GM21717 (cell line): ENCODE measurements around the gene FAM168A.

Experiments
- ATAC-seq: cut with Tn5 transposase; IDR thresholded peaks from one replicate; pipeline ENCODE4 v1.9.1; 2021; ENCODE audit warnings: mild to moderate bottlenecking, moderate library complexity; ENCODE audit not compliant: unreplicated experiment

FAM168A gene

DNA sequence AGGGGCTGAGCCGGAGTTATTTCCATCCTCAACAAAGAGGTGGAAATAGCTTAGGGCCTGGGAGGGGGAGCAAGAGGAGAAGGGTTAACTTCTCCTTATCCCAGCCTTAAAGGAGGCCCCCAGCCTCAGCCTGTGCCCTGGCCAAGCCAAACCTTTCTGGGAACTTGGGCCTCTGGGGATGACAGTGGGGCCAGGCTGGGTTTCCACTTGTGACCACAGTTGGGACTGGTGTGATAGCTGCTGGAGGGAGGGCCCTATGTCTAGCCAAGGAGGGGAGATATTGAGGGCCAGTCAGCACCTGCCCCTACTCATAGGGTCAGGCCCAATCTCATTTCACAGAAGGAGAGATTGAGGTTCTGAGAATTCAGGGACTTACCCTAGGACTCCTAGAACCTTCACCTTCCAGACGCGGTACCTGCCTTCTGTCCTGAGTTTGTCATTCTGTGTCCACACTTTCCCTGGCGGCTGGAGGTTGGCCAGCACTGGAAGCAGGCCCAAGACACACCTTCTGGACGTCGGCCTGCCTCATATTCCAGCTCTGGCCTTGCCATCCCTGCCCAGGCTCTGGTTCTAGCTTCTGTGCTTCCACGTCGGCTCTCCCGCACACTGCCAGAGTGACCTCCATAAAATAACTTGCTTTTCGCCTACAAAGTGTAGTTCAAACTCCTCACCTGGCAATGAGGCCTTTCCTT lies 218.6 kb downstream of the FAM168A start:
- ATAC-seq: no peak

DNA sequence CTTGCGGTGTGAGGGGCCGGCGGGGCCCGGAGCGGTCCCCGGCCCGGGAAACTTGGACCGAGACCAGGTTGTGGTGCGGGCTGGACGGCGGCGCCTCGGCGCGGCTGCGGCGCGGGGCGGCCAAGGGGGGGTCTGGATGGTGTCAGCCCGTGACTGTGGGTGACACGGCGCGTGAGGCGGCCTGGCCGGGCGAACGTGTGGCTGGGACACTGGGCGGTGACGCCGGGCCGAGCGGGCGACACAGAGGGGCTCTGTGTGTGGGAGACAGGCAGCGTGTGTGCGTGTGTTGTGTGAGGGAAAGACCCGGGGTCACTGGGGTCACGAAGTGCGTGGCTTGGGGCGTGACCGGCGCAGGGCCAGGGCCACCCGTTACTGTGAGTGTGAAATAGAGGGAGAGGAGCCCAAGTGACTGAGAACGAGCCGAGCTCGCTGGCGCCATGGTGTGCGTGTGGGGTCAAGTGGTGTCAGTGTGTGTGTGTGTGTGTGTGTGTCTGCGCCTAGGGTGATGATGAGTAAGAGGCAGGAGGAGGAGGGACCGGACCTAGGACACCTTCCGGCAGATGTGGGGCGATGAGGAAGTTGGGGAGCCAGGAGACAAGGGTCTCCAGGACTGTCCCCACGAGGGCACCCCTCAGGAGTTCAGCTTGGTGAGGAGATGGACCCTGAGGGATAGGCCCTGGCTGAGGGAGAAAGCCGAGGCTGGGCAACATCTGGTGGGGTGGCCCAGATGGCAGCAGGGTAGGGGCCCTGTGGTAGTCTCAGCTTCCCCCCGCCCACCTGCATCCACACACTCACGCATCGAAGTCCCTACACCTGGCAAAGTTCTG lies 220.9 kb downstream of the FAM168A start:
- peak; percentile 24 for ATAC-seq

DNA sequence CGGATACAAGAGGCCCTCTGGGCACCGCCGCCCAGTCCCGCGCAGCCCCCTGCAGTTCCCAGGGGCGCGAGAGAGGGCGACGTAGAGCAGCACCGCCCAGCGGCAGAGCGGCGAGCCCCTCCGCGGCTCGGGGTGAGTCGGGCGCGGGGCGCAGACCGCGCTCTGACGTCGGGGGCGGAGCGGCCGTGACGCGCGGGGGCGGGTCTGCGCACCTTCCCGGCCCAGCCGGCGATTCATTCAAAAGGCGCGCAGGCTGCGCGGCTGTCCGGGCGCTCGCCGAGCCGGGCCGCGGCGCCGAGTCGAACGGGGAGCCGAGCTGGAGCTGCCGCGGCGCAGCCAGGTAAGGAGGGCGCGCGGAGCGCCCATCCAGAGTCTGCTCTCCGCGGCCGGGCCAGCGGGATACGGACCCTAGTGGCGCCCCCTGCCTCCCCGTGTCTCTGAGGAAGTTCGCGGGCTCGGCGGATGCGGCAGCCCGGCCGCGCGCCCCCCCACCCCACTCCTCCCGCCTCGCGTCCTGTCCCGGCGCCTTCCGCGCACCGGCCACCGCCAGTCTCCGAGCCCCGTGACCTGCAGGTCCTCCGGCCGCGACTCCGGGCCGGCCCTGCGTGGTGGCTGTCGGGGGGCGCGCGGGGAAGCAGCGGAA lies 221.6 kb downstream of the FAM168A start, which contains the start of gene RELT:
Gene RELT (plus strand): TSS at position 240 of the 643 bp plus-strand sequence. CDS start 12,738 bp downstream, outside the sequence.
- ATAC-seq: peak; percentile 64

GRCh38 chr11:73375830-73376159 lies 222.1 kb downstream of the FAM168A start:
- no peak for ATAC-seq

- ATAC-seq: no peak
These were observed 223.8 kb downstream of the FAM168A start for GRCh38 chr11:73374151-73374550.

DNA sequence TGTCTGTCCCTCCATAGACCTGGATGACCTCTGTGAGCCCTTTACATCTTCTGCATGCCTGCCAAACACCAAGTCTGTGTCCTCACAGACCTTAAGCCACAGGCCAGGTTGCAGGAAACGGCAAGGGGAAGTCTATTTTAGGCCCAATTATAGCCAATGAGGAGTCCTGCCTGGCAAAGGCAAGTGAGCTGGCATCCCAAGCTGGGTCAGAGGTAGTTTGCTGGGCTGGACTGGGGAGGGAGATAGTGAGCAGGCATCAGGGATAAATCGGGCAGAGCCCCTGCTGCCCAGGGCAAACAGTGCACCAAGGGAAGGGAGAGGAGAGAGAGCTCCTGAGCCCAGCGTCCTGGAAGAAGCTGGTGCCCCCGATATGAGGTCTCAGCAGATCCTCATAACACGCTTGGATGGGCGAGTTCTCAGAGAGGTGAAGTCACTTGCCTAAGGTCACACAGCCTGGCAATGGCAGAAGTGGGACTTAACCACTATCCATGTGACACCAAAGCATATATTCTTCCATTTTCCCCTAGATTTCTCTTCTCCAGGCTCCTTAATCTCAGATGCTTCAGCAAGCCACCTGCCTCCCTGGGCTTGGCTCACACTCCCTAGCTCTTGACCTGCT lies 225.4 kb downstream of the FAM168A start:
- no peak for ATAC-seq

- no peak for ATAC-seq
These were observed 230.4 kb downstream of the FAM168A start for GRCh38 chr11:73367482-73368024.

- no peak for ATAC-seq
These were observed 231.0 kb downstream of the FAM168A start for GRCh38 chr11:73366953-73367352.

DNA sequence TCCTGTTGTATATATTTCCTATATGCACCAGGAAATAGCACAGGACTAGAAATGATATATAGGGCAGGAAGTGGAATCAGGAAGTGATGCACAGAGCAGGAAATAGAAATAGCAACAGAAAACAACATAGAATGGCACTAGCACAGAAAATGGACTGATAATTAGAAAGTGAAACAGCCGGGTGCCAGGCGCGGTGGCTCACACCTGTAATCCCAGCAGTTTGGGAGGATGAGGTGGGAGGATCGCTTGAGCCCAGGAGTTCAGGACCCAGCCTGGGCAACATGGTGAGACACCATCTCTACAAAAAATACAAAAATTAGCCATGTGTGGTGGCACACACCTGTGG lies 231.7 kb downstream of the FAM168A start:
- no peak for ATAC-seq

GRCh38 chr11:73365352-73366264 lies 232.3 kb downstream of the FAM168A start:
- ATAC-seq: no peak

- ATAC-seq: no peak
These were observed 234.8 kb downstream of the FAM168A start for GRCh38 chr11:73363147-73363546.

GRCh38 chr11:73361953-73362776 lies 235.7 kb downstream of the FAM168A start:
- ATAC-seq: no peak

GRCh38 chr11:73360743-73361369 lies 237.1 kb downstream of the FAM168A start:
- no peak for ATAC-seq

DNA sequence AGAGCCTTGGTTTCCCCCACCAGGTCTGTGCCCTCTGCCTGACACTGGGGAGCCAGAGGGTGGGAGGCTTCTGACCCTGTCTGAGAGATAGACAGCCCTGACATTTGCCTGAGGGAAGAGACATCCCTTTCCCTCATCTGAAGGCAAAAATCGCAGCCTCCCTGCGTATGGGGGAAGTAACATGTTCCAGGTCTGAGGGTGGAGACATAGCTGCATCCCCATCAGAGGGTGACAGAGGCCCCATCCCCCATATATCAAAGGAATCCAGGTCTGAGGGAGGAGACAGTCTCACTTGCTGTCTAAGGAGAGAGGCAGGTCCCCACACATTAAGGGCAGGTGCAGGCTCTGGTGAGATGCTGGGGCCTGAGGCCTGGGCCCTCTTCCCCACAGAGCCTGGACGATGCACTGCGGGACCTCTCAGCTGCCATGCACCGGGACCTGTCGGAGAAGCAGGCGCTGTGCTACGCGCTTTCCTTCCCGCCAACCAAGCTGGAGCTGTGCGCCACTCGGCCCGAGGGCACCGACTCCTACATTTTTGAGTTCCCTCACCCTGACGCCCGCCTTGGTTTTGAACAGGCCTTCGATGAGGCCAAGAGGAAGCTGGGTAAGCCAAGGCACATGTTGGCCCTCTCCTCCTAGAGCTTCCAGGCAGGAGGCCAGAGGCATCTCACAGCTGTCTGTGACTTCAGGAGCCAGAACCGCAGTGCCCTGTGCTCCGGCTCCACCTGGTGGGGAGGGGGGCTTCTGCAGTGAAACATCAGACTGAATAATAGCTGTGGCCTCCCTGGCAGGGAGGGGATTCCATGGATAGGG lies 237.8 kb downstream of the FAM168A start:
- no peak for ATAC-seq

DNA sequence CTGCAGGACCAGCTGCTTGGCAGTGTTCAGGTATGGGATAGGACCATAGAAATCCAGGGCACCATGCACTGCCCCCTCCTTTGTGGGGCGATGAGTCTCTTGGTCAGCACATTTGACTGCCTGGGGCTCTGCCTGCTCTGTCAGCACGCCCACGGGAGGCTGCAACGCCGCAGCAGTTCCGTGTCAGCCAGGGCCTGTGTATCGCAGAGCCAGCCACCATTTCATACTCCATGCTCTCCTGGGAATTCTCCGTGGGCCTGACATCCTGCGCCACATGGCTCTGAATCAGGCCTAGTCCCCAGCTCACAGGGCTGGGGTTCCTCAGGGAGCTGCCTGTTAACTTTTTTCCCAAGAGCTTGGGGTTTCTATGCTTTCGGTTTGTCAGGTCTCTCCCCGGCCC lies 238.6 kb downstream of the FAM168A start:
- ATAC-seq: no peak

DNA sequence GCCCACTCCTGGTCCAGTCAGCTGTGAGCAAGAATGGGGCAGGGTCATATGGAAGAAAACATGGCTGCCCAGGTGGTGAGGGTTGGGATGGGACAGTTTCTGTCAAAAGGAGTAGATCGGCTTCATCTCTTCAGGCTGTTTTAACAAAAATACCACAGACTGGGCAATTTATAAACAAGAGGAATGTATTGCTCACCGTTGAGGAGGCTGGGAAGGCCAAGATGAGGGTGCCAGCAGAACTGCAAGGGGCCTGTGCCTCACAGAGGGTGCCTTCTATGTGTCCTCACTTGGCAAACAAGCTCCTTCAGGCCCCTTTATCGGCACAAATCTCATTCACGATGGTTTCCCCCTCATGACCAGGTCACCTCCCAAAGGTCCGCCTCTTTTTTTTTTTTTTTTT lies 239.8 kb downstream of the FAM168A start:
- ATAC-seq: no peak

GRCh38 chr11:73356979-73357860 lies 240.7 kb downstream of the FAM168A start:
- no peak for ATAC-seq
